ENCODE data around the gene KPNA5.
"Not testable (repeated sequence)": the region's sequence is repeated elsewhere in the genome, so short reads cannot be mapped to it uniquely, and the experiment has no call there.

DNA sequence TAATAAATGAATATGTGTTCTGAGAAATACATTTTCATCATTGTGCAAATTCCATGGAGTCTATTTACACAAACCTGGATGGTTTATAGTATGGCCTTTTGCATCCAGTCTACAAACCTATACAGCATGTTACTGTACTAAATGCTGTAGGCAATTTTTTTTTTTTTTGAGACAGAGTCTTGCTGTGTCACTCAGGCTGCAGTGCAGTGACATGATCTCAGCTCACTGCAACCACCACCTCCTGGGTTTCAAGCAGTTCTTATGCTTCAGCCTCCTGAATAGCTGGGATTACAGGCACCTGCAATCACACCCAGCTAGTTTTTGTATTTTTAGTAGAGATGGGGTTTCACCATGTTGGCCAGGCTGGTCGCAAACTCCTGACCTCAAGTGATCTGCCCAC, 22.9 kb downstream of the KPNA5 start:
- not testable (repeated sequence) for TF ChIP-seq CTCF, POLR2A (IDR thresholded peaks at IDR 0.05)
